Upper lobe of left lung (tissue), 4 donors: ENCODE results near the gene FAM83C.

Experiments used
- EP300 ChIP-seq, 4 donors: sonication (generic); formaldehyde crosslinking; IDR thresholded peaks; one replicate each; pipeline ENCODE4 v1.5.1; 2017; ENCODE audit warnings: antibody characterized with exemption in 4 of 4, control low read depth in 2 of 4
- POLR2A ChIP-seq, 4 donors: fragments of 450-650 bp; IDR thresholded peaks; one replicate each; pipeline ENCODE4 v1.5.1; 2016 to 2017; ENCODE audit warnings: antibody characterized with exemption in 4 of 4, mild to moderate bottlenecking in 2 of 4

- TF ChIP-seq EP300 (IDR thresholded peaks at IDR 0.05) (no peak), POLR2A (IDR thresholded peaks at IDR 0.05) (no peak)
These were observed 54.7 kb downstream of the FAM83C start for GRCh38 chr20:35237486-35237885.
